H54 (cell line): ENCODE results near the gene LAMA3.
"Not testable (repeated sequence)": the region's sequence is repeated elsewhere in the genome, so short reads cannot be mapped to it uniquely, and the experiment has no call there.

Experiments used
- DNase-seq: peaks from one replicate; pipeline ENCODE4 v3.0.0; 2011; ENCODE audit warnings: low spot score, mixed read lengths; ENCODE audit not compliant: insufficient read length
- FAIRE-seq: peaks from 3 replicates; lab custom pipeline; 2011; peaks lifted over from hg19 to GRCh38; lab: Jason Lieb, UNC
- POLR2A ChIP-seq: IDR thresholded peaks from 2 replicates; pipeline ENCODE4 v1.6.1; 2011; ENCODE audit warnings: low read depth, mild to moderate bottlenecking, low read length

Gene LAMA3

GRCh38 chr18:23722646-23723045 lies 33.4 kb downstream of the LAMA3 start:
- DNase-seq (no peak), FAIRE-seq (no peak)
- TF ChIP-seq POLR2A = no peak

- DNase-seq (no peak), FAIRE-seq (no peak)
- TF ChIP-seq POLR2A = no peak
Measured at GRCh38 chr18:23723121-23723520, 33.9 kb downstream of the LAMA3 start.

- no peak for DNase-seq
- TF ChIP-seq POLR2A = no peak
- no peak for FAIRE-seq
Measured at GRCh38 chr18:23724681-23725080, 35.4 kb downstream of the LAMA3 start.

GRCh38 chr18:23725351-23725750 lies 36.1 kb downstream of the LAMA3 start:
- FAIRE-seq (no peak), DNase-seq (no peak)
- TF ChIP-seq POLR2A = no peak

- no peak for FAIRE-seq
Measured at GRCh38 chr18:23725827-23726661, 36.8 kb downstream of the LAMA3 start.

GRCh38 chr18:23727707-23728493 lies 38.6 kb downstream of the LAMA3 start:
- no peak for DNase-seq
- TF ChIP-seq POLR2A = no peak
- FAIRE-seq = no peak

More at GRCh38 chr18:23725827-23726661, 36.8 kb downstream of the LAMA3 start:
- TF ChIP-seq POLR2A = no peak
- no peak for DNase-seq

- FAIRE-seq = no peak
- no peak for DNase-seq
Measured at GRCh38 chr18:23730857-23731256, 41.6 kb downstream of the LAMA3 start.

GRCh38 chr18:23731861-23732260 lies 42.6 kb downstream of the LAMA3 start:
- TF ChIP-seq POLR2A = no peak
- DNase-seq (no peak), FAIRE-seq (no peak)

More at GRCh38 chr18:23730857-23731256, 41.6 kb downstream of the LAMA3 start:
- TF ChIP-seq POLR2A = no peak

GRCh38 chr18:23732439-23732838 lies 43.2 kb downstream of the LAMA3 start:
- FAIRE-seq (no peak), DNase-seq (no peak)

GRCh38 chr18:23733265-23733664 lies 44.0 kb downstream of the LAMA3 start:
- FAIRE-seq = not testable (repeated sequence)

More at GRCh38 chr18:23732439-23732838, 43.2 kb downstream of the LAMA3 start:
- no peak for TF ChIP-seq POLR2A

GRCh38 chr18:23733895-23734294 lies 44.6 kb downstream of the LAMA3 start:
- TF ChIP-seq POLR2A = no peak
- no peak for FAIRE-seq

More at GRCh38 chr18:23733265-23733664, 44.0 kb downstream of the LAMA3 start:
- DNase-seq = not testable (repeated sequence)

GRCh38 chr18:23735021-23735464 lies 45.8 kb downstream of the LAMA3 start:
- no peak for DNase-seq
- FAIRE-seq = no peak
- no peak for TF ChIP-seq POLR2A

More at GRCh38 chr18:23733895-23734294, 44.6 kb downstream of the LAMA3 start:
- no peak for DNase-seq

- no peak for DNase-seq
- no peak for FAIRE-seq
- no peak for TF ChIP-seq POLR2A
Measured at GRCh38 chr18:23737578-23737977, 48.3 kb downstream of the LAMA3 start.

GRCh38 chr18:23738151-23738550 lies 48.9 kb downstream of the LAMA3 start:
- no peak for FAIRE-seq
- DNase-seq = no peak
- TF ChIP-seq POLR2A = no peak
